ENCODE results near the gene ALPK1. TPM values are rescaled to one million over a fixed set of nuclear protein-coding genes. Genes with fewer than 3 reads are reported as not detected.
A peak's percentile ranks its signal among the peaks of the same experiment; 100 is the strongest.
"Not testable (repeated sequence)": the region's sequence is repeated elsewhere in the genome, so short reads cannot be mapped to it uniquely, and the experiment has no call there.

The ALPK1 gene
- total RNA-seq, 1 experiment from 2014 or later = 2.1 TPM

DNA sequence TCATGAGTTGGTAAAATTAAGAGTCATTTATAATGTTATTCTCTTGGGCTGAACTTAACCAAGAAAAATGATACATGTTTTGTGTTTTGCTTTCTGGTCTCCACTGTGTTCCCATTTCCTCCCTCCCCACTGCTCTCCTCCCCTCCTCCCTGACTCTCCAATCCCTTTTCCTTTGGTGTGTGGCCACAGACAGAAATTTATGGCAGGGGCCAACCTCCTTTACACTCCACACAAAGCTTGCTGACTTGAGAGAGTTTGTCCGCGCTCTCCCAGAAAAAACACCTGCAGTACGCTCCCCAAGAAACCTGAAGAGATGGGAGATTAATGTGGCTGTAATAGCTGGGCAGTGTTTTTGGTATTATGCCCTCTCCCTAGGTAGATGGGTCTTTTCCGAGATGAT lies 88.9 kb downstream of the ALPK1 start:
- Histone ChIP-seq H3K36me3 (no peaks in the 10 kb centered on the region), H3K4me3 (no peak overlapping the region), H3K27me3 (no peaks in the 10 kb centered on the region), H3K9me3 (no peaks in the 10 kb centered on the region)
- DNase-seq = no peak

GRCh38 chr4:112402098-112402497 lies 104.9 kb downstream of the ALPK1 start:
- Histone ChIP-seq H3K9me3 (no peaks in the 10 kb centered on the region), H3K36me3 (no peaks in the 10 kb centered on the region), H3K27me3 (no peaks in the 10 kb centered on the region), H3K4me3 (no peak overlapping the region)
- DNase-seq = no peak

GRCh38 chr4:112403101-112403945 lies 106.2 kb downstream of the ALPK1 start:
- H3K4me3 ChIP-seq = no peak overlapping the region
- no peaks in the 10 kb centered on the region for H3K27me3 ChIP-seq
- no peaks in the 10 kb centered on the region for H3K9me3 ChIP-seq
- DNase-seq = peak; percentile 1
- no peaks in the 10 kb centered on the region for H3K36me3 ChIP-seq

- H3K36me3 ChIP-seq = no peaks in the 10 kb centered on the region
- no peak overlapping the region for H3K4me3 ChIP-seq
Measured at GRCh38 chr4:112410364-112410763, 113.2 kb downstream of the ALPK1 start.

DNA sequence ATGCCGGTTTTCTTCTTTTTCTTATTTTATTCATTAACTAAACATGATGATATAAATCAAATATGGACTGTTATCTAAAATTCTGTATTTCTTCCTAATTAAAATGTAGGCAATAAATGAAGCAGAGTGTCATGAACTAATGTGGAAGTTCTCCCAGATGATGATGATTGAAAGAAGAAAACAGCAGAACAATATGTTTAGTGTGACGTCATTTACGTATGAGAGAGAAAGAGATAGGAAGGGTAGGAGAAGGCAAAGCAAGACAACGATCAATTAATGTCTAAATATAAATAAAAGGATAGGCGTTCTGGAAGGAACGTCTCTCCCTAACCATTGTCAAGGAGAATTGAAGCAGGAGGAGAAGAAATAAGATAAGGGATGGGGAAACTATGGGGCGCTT lies 113.6 kb downstream of the ALPK1 start:
- no peak for DNase-seq
- no peaks in the 10 kb centered on the region for H3K27me3 ChIP-seq
- H3K36me3 ChIP-seq = no peaks in the 10 kb centered on the region
- no peak overlapping the region for H3K4me3 ChIP-seq
- H3K9me3 ChIP-seq = no peaks in the 10 kb centered on the region

More at GRCh38 chr4:112410364-112410763, 113.2 kb downstream of the ALPK1 start:
- H3K9me3 ChIP-seq = no peaks in the 10 kb centered on the region
- no peaks in the 10 kb centered on the region for H3K27me3 ChIP-seq
- DNase-seq = no peak

- no peaks in the 10 kb centered on the region for H3K36me3 ChIP-seq
- DNase-seq = no peak
- no peaks in the 10 kb centered on the region for H3K9me3 ChIP-seq
- H3K4me3 ChIP-seq = no peak overlapping the region
- no peaks in the 10 kb centered on the region for H3K27me3 ChIP-seq
Measured at GRCh38 chr4:112411781-112412550, 114.8 kb downstream of the ALPK1 start.

DNA sequence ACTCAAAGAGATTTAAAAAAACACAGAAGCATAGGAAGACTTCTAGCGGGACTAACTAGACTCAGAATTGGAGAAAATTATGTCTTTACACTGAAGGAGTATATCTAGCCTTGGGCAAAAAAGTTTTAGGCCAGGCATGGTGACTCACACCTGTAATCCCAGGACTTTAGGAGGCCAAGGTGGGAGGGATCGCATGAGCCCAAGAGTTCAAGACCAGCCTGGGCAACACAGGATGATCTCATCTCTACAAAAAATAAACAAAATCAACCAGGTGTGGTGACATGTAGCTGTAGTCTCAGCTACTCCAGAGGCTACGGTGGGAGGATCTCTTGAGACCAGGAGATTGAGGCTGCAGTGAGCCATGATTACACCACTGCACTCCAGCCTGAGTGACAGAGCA lies 119.3 kb downstream of the ALPK1 start:
- peak; percentile 18 for DNase-seq
- H3K4me3 ChIP-seq = no peak overlapping the region
- H3K27me3 ChIP-seq = no peaks in the 10 kb centered on the region
- H3K9me3 ChIP-seq = no peaks in the 10 kb centered on the region
- H3K36me3 ChIP-seq = no peaks in the 10 kb centered on the region

DNA sequence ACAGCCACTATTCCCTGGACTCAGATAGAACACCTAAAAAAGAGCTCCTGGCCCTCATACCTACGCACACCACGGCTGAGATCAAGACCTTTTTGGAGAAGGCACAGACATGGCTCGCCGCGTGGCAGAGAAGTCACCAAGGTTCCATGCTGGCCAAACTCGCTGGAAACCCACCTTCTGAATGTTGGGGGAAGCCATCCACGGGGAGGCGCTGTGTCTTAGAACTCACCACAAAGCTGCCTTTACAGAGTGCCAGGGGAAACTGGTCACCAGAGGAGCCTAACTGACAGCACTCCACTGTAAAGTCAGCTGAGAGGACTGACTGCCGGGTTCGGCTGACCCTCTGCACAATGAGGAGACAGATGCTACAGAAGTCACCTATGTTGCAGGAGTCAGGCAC lies 120.9 kb downstream of the ALPK1 start:
- no peak for DNase-seq
- Histone ChIP-seq H3K36me3 (no peaks in the 10 kb centered on the region), H3K27me3 (no peaks in the 10 kb centered on the region), H3K4me3 (no peak overlapping the region), H3K9me3 (no peaks in the 10 kb centered on the region)

- no peaks in the 10 kb centered on the region for H3K27me3 ChIP-seq
- H3K9me3 ChIP-seq = no peaks in the 10 kb centered on the region
- no peak for DNase-seq
- no peak overlapping the region for H3K4me3 ChIP-seq
- H3K36me3 ChIP-seq = no peaks in the 10 kb centered on the region
Measured at GRCh38 chr4:112421911-112422310, 124.7 kb downstream of the ALPK1 start.

- H3K4me3 ChIP-seq = no peak overlapping the region
- no peaks in the 10 kb centered on the region for H3K36me3 ChIP-seq
- no peaks in the 10 kb centered on the region for H3K9me3 ChIP-seq
- H3K27me3 ChIP-seq = no peaks in the 10 kb centered on the region
- DNase-seq = no peak
Measured at GRCh38 chr4:112422644-112423043, 125.5 kb downstream of the ALPK1 start.

- H3K9me3 ChIP-seq = no peaks in the 10 kb centered on the region
- DNase-seq = no peak
- H3K27me3 ChIP-seq = no peaks in the 10 kb centered on the region
- H3K36me3 ChIP-seq = no peaks in the 10 kb centered on the region
- no peak overlapping the region for H3K4me3 ChIP-seq
Measured at GRCh38 chr4:112423591-112423990, 126.4 kb downstream of the ALPK1 start.

- no peak overlapping the region for H3K4me3 ChIP-seq
- no peaks in the 10 kb centered on the region for H3K27me3 ChIP-seq
- no peak for DNase-seq
- H3K9me3 ChIP-seq = no peaks in the 10 kb centered on the region
- no peaks in the 10 kb centered on the region for H3K36me3 ChIP-seq
Measured at GRCh38 chr4:112425823-112426222, 128.7 kb downstream of the ALPK1 start.

- no peak for DNase-seq
- Histone ChIP-seq H3K4me3 (no peak overlapping the region), H3K9me3 (no peaks in the 10 kb centered on the region), H3K36me3 (no peaks in the 10 kb centered on the region), H3K27me3 (no peaks in the 10 kb centered on the region)
Measured at GRCh38 chr4:112426416-112426815, 129.2 kb downstream of the ALPK1 start.

DNA sequence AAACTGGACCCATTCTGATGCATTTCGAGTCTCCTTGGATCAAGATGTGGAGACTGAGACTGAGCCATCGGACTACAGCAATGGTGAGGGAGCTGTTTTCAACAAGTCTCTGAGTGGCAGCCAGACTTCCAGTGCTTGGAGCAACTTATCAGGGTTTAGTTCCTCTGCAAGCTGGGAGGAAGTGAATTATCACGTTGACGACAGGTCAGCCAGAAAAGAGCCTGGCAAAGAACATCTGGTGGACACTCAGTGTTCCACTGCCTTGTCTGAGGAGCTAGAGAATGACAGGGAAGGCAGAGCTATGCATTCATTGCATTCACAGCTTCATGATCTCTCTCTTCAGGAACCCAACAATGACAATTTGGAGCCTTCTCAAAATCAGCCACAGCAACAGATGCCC lies 134.0 kb downstream of the ALPK1 start:
- Histone ChIP-seq H3K9me3 (no peaks in the 10 kb centered on the region), H3K36me3 (no peaks in the 10 kb centered on the region), H3K4me3 (no peak overlapping the region), H3K27me3 (no peaks in the 10 kb centered on the region)
- no peak for DNase-seq

DNA sequence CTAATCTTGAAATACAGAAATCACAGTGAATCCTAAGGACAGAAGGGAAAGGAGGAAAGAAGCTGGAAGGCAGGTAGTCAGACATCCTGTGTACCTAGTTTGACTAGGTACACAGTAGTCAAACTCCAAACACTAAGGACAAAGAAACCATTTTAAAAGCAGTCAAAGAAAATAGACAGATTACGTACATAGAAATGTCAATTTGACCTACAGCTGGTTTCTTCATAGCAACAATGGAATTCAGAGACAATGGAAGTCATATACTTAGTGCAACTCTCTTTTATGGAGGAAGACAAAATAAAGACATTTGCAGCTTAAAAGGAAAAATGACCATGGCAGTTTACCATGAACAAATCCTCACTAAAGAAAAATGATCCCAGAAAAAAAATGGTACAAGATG lies 139.8 kb downstream of the ALPK1 start:
- no peak for DNase-seq
- Histone ChIP-seq H3K36me3 (no peaks in the 10 kb centered on the region), H3K4me3 (no peak overlapping the region)

DNA sequence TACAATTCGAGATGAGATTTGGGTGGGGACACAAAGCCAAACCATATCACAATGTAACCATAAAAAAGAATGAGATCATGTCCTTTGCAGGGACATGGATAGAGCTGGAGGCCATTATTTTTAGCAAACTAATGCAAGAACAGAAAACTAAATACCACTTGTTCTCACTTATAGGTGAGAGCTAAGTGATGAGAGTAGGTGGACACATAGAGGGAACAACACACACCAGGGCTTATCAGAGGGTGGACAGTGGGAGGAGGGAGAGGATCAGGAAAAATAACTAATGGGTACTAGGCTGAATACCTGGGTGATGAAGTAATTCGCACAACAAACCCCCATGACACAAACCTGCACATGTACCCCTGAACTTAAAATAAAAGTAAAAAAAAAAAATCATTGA lies 145.1 kb downstream of the ALPK1 start:
- H3K4me3 ChIP-seq, H3K9me3 ChIP-seq, H3K27me3 ChIP-seq, DNase-seq, H3K36me3 ChIP-seq: not testable (repeated sequence)

More for the DNA sequence above, 139.8 kb downstream of the ALPK1 start:
- no peaks in the 10 kb centered on the region for H3K27me3 ChIP-seq
- no peaks in the 10 kb centered on the region for H3K9me3 ChIP-seq

- Histone ChIP-seq H3K4me3 (no peak overlapping the region), H3K36me3 (no peaks in the 10 kb centered on the region), H3K27me3 (no peaks in the 10 kb centered on the region), H3K9me3 (no peaks in the 10 kb centered on the region)
- DNase-seq = no peak
Measured at GRCh38 chr4:112448306-112449132, 151.3 kb downstream of the ALPK1 start.
